IPS-NIHi11 (cell line): Measurements from ENCODE around the gene FKBP1A.

Source experiments
- DNase-seq: peaks from one replicate; pipeline ENCODE4 v3.0.0; 2012; ENCODE audit warnings: mixed read lengths, low spot score

FKBP1A gene

DNA sequence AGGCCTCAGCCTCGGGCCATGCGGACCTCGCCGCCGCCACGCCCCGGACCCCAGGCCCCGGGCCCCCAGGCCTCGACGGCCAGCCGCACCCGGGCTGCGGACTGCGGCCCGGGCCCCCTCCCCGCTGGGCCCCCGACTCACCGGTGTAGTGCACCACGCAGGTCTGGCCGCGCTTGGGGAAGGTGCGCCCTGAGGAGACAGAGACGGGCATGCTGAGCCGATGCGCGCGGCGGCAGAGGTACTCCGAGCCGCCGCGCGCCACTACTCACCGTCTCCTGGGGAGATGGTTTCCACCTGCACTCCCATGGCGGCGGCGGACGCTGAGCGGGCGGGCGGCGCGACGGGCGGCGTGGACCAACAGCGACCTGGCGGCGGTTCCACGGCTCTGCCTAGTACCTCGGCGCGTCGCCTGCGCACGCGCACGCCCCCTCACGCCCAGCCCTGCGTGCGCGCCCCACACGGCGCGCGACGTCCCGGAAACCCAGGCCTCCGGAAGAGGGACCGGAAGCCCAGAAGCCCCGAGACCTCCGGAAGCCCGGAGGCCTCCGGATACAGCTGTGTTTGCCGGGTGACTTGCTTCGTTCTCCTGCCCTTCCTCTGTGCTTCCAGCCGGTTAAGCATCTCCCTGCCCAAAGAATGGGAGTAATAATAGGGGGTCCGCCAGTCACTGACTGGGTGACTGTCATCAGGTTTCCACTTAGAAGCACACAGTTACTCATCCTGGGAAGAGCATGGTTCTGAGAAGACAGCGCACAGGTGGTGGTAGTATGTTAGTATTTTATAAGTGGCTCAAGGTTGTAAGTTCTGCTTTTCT is at the start of gene FKBP1A:
TSS of gene FKBP1A (minus strand) at position 362 of the 814 bp plus-strand sequence. CDS start at position 306, 56 bp downstream.
- DNase-seq = peak; percentile 93

GRCh38 chr20:1442304-1442703 is 49.5 kb upstream of the FKBP1A start:
- no peak for DNase-seq

DNA sequence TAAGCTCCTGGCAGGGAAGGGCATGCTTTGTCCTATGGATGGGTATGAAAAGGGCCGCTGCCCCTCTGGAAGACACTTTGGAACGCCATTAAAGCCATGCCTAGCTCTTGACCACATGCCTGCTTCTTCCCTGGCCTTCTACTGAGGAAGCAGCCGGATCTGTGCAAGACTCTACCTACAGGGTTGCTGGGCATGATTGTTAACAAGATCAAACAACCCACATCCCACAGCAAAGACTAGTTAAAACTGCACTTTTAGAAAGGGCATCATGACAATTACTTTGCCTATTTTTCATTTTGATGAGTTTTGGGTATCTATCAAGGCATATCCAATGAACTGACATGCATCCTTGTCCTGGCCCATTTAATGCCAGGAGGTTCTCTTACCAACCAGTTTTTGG is 48.3 kb upstream of the FKBP1A start:
- DNase-seq = no peak

- DNase-seq = peak; percentile 61
Measured at GRCh38 chr20:1440024-1440423, 47.2 kb upstream of the FKBP1A start.

GRCh38 chr20:1438361-1438760 is 45.5 kb upstream of the FKBP1A start:
- DNase-seq = no peak

- peak; percentile 80 for DNase-seq
Measured at GRCh38 chr20:1437235-1437904, 44.5 kb upstream of the FKBP1A start.

DNA sequence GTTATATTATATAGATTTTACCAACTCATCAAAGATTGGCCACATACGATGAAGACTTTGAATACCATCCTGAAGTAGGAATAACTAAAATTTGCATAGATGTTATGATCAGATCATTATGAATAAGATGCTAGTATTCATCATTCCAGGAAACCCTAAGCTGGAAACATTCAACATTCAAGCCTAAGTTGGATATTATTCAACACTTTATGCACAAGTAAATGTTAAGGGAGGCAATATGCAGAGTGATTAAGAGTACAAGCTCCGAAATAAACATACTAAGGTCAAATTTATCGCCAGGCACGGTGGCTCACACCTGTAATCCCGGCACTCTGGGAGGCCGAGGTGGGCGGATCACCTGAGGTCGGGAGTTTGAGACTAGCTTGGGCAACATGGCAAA is 43.4 kb upstream of the FKBP1A start:
- no peak for DNase-seq

DNA sequence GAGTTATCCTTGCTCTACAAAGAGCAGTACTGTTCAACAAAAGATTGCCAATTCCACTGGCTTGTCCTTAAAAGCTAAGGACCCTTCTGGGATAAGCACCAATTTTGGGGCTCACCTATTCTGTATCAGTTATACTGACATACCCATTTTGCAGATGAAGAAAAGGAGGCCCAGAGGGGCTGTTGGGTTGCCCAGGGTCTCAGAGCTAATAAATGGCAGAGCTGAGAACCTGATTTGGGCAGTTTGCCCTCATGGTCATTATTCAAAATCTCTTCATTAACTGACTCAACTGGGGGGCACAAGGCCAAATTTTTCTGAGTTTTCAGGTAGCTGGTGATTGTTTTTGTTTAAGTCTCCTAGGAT is 42.5 kb upstream of the FKBP1A start:
- no peak for DNase-seq

- no peak for DNase-seq
Measured at GRCh38 chr20:1434571-1435336, 41.9 kb upstream of the FKBP1A start.

DNA sequence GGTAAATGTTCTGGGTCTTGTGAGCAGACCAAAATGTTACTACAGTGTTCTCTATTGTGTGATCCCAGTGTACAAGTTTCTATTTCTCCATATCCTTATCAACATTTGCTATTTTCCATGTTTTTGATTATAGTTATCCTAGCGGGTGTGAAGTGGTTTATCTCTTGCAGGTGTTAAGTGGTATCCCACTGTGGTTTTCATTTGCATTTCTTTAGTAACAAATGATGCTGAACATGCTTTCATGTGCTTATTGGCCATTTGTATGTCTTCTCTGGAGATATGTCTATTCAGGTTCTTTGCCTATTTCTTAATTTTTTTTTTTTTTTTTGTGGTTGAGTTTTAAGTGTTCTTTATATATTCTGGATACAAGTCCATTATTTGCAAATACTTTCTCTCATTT is 38.3 kb upstream of the FKBP1A start:
- DNase-seq = no peak

- no peak for DNase-seq
Measured at GRCh38 chr20:1430004-1430451, 37.2 kb upstream of the FKBP1A start.

GRCh38 chr20:1429143-1429728 is 36.4 kb upstream of the FKBP1A start:
- DNase-seq = no peak

GRCh38 chr20:1427457-1428054 is 34.7 kb upstream of the FKBP1A start:
- peak; percentile 54 for DNase-seq

- no peak for DNase-seq
Measured at GRCh38 chr20:1426231-1426849, 33.5 kb upstream of the FKBP1A start.

DNA sequence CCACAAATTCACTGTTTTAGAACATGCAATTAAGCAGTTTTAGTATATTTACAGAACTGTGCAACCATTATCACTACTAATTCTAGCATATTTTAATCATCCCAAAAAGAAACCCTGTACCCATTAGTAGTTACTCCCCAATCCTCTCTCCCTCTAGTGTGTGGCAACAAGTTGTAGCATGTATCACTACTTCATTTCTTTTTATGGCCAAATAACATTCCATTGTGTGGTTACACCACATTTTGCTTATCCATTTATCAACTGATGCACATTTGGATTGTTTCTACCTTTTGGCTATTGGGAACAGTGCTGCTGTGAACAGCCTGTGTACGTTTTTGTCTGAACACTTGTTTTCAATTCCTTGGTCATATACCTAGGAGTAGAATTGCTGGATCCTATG is 31.5 kb upstream of the FKBP1A start:
- no peak for DNase-seq

DNA sequence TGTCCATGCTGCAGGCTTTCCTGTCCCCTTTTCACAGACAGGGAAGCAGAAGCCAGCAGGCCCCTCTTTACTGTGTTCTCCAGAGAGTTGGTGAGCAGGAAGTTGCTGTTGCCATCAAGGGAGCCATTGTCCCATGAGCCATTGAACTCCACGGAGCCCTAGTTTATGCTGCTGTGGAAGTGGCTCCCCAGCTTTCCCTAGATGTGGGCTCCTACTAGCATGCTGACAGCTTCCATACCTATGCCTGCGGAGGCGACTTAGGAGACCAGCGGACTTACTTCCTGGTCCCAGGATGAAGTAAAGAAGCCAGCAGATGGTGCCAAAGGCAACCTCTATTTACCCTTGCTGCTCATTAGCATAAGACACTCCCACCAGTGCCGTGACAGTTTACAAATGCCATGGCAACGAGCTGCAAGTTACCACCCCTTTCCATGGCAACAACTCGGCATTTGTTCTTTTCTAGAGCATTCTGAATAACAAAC is 30.8 kb upstream of the FKBP1A start:
- DNase-seq = peak; percentile 64

- DNase-seq = no peak
Measured at GRCh38 chr20:1423206-1423605, 30.4 kb upstream of the FKBP1A start.

GRCh38 chr20:1422753-1423152 is 29.9 kb upstream of the FKBP1A start:
- DNase-seq = no peak

- no peak for DNase-seq
Measured at GRCh38 chr20:1420066-1420465, 27.2 kb upstream of the FKBP1A start.

DNA sequence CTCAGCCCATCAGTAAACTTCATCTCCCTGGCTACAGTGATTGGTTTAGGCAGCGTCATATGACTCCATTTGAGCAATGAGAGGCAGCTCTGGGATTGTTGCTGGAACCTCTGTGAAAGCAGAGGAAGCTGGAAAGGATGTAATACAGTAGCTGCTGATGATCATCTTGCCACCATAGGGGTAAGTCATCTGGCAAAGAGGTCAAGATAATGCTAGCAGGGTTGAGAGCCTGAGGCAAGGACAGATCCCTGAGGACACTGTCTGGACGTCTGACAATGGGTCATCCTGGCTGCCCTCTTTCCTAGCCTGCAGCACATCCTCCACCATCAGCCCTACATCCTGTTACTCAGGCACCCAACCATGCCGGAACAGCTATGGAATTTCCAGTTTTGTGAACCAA is 25.5 kb upstream of the FKBP1A start:
- no peak for DNase-seq

DNA sequence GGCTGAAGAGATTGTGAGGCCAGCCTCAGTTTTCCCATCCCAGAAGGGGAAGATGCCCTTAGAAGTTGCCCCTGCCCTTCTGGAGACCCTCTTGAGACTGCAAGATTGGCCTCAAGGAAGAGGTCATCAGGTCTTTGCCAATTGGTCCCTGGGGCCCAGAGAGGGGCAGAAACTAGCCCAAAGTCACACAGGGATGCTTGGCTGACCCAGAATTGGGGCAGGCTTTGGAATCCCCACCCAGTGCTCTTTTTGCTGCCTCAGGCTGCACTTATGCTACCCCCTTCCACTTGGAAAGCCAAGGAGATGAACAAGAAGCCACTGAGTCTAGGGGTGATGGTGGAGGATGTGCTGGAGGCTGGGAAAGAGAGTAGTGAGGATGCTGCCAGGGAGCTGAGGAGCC is 24.9 kb upstream of the FKBP1A start:
- no peak for DNase-seq
